Measurements from ENCODE around the gene SMOC2. TPM values are rescaled to one million over a fixed set of nuclear protein-coding genes. Genes with fewer than 3 reads are reported as not detected.

The SMOC2 gene
- total and polyA plus RNA-seq, 2 donors from 2014 or later: 6.5 to 13.1 TPM

DNA sequence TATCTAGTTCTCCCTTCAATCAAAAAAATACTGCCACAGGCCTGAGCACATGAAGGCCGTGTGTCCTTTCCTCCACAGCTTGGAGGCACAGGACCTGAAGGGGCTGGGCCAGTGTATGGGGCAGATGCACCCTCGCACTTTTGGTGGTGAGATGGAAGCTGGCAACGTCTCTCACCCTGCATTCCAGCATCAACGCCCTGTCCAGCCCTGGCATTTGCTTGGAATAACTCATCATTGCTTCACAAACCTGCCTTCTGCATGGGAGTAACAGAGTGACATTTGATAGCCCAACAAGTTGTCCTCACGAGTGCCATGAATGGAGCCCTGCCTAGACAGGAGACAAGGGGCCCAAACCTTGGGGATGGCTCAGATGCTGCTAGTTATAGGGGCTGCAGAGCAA, 257.9 kb downstream of the SMOC2 start:
- no peaks in the 10 kb centered on the region for H3K27me3 ChIP-seq (ENCODE audit: control insufficient read depth, insufficient read depth, low read length)
- H3K4me1 ChIP-seq (ENCODE audit: control insufficient read depth in 2 of 3, insufficient read depth in 2 of 3, low read depth in 1 of 3, low read length in 3 of 3): no peaks in the 10 kb centered on the region
- H3K36me3 ChIP-seq (ENCODE audit: control insufficient read depth in 2 of 3, insufficient read depth in 3 of 3, low read length in 3 of 3): no peaks in the 10 kb centered on the region
- H3K27ac ChIP-seq (ENCODE audit: low read depth in 2 of 2, low read length in 2 of 2): no peak overlapping the region
- no peak overlapping the region for H3K4me3 ChIP-seq (ENCODE audit: low read length in 3 of 3)
- H3K9me3 ChIP-seq (ENCODE audit: control insufficient read depth in 2 of 3, insufficient read depth in 1 of 3, low read length in 3 of 3): no peaks in the 10 kb centered on the region
- TF ChIP-seq, protein P1, sequence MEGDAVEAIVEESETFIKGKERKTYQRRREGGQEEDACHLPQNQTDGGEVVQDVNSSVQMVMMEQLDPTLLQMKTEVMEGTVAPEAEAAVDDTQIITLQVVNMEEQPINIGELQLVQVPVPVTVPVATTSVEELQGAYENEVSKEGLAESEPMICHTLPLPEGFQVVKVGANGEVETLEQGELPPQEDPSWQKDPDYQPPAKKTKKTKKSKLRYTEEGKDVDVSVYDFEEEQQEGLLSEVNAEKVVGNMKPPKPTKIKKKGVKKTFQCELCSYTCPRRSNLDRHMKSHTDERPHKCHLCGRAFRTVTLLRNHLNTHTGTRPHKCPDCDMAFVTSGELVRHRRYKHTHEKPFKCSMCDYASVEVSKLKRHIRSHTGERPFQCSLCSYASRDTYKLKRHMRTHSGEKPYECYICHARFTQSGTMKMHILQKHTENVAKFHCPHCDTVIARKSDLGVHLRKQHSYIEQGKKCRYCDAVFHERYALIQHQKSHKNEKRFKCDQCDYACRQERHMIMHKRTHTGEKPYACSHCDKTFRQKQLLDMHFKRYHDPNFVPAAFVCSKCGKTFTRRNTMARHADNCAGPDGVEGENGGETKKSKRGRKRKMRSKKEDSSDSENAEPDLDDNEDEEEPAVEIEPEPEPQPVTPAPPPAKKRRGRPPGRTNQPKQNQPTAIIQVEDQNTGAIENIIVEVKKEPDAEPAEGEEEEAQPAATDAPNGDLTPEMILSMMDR (IDR thresholded peaks at IDR 0.05; ENCODE audit: borderline replicate concordance, extremely low read depth, insufficient read depth): no peak
- DNase-seq (no peak), FAIRE-seq (no peak)
- no peak overlapping the region for H3K9ac ChIP-seq (ENCODE audit: low read length in 3 of 3)
- intact Hi-C loops (cut with DNase I): no loop called here

DNA sequence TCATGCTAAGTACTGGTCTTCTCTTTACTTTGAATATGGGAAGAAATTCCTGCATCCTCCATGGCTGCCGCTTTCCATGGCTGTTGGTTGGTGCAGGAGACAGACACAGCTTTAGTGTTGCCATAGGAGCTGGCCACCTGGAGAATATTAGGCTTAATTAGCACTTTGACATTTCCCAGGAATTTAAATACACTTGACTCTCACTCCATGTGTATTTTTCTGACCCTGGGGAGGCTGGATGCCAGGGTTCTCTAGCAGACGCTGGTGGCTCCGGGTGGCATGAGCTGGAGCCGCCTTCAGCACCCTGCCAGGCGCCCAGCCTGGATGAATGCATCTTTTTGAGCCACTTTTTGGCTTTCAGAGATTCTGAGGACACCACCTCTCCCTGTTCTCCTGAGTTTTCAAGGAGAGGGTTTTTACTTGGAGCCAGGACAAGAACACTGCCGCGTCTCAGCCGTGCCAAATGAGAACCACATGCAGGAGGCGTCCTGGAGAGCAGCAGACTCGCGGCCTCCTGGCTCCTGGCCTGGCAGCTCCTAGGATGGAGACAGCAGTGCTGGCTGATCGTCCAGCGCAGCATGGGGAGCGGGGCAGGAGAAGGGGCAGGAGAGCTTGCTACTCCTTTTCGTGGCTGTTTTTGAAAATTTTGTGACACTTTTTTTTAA, 258.8 kb downstream of the SMOC2 start:
- no peaks in the 10 kb centered on the region for H3K27me3 ChIP-seq (ENCODE audit: control insufficient read depth, insufficient read depth, low read length)
- no peak overlapping the region for H3K4me3 ChIP-seq (ENCODE audit: low read length in 3 of 3)
- TF ChIP-seq, protein P1 (IDR thresholded peaks at IDR 0.05; ENCODE audit: borderline replicate concordance, extremely low read depth, insufficient read depth): no peak
- FAIRE-seq (no peak), DNase-seq (peak in 2 of 5 donors; percentile 13 to 63)
- intact Hi-C loops (cut with DNase I): no loop called here
- no peak overlapping the region for H3K27ac ChIP-seq (ENCODE audit: low read depth in 2 of 2, low read length in 2 of 2)
- H3K4me1 ChIP-seq (ENCODE audit: control insufficient read depth in 2 of 3, insufficient read depth in 2 of 3, low read depth in 1 of 3, low read length in 3 of 3): no peaks in the 10 kb centered on the region
- H3K9ac ChIP-seq (ENCODE audit: low read length in 3 of 3): no peak overlapping the region
- H3K9me3 ChIP-seq (ENCODE audit: control insufficient read depth in 2 of 3, insufficient read depth in 1 of 3, low read length in 3 of 3): no peaks in the 10 kb centered on the region
- H3K36me3 ChIP-seq (ENCODE audit: control insufficient read depth in 2 of 3, insufficient read depth in 3 of 3, low read length in 3 of 3): no peaks in the 10 kb centered on the region

DNA sequence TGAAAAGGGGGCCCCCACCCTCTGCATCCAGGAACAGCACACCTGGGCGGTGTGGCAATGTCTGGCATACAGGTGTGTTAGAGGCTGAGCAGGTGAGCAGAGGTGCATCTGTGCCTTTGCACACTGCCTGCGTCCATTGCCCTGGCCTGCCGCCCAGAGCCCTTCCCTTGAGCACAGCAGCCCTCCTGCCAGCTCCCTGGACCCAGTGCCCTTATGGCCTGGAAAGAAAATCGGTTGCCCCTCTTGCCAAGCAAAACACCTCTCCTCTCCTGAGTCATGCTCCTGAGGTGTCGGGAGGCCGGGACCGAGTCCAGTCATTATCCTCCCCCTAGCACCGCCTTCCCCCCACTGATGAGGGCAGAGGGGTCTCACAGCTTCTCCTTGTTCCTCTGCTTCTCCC, 259.9 kb downstream of the SMOC2 start:
- H3K27me3 ChIP-seq (ENCODE audit: control insufficient read depth, insufficient read depth, low read length): no peaks in the 10 kb centered on the region
- H3K9me3 ChIP-seq (ENCODE audit: control insufficient read depth in 2 of 3, insufficient read depth in 1 of 3, low read length in 3 of 3): no peaks in the 10 kb centered on the region
- H3K4me1 ChIP-seq (ENCODE audit: control insufficient read depth in 2 of 3, insufficient read depth in 2 of 3, low read depth in 1 of 3, low read length in 3 of 3): no peaks in the 10 kb centered on the region
- no peak overlapping the region for H3K9ac ChIP-seq (ENCODE audit: low read length in 3 of 3)
- no peaks in the 10 kb centered on the region for H3K36me3 ChIP-seq (ENCODE audit: control insufficient read depth in 2 of 3, insufficient read depth in 3 of 3, low read length in 3 of 3)
- H3K27ac ChIP-seq (ENCODE audit: low read depth in 2 of 2, low read length in 2 of 2): no peak overlapping the region
- no peak overlapping the region for H3K4me3 ChIP-seq (ENCODE audit: low read length in 3 of 3)
- FAIRE-seq (no peak), DNase-seq (peak in 1 of 5 donors; percentile 70)
- TF ChIP-seq, protein P1 (IDR thresholded peaks at IDR 0.05; ENCODE audit: borderline replicate concordance, extremely low read depth, insufficient read depth): no peak
- intact Hi-C loops (cut with DNase I): no loop called here

DNA sequence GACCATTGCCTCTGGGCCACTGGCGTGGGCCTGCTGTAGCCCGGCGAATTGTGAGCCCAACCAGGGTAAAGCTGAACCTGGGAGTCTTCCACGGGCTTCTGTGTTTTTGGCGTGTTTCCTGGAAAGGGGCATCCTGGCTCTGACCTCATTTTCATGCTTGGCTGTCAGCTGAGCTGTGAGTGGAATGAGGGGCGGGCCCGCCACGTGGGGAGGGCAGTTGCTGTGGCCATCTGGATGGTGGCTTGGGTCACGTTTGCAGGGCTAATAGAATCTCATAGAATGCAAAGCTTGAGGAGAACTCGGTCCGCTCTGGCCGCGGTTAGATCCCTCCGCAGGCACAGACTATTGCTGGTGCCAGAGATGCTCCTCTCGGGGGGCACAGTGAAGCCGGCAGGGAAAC, 263.0 kb downstream of the SMOC2 start:
- Histone ChIP-seq H3K4me3 (ENCODE audit: low read length in 3 of 3) (no peak overlapping the region), H3K27ac (ENCODE audit: low read depth in 2 of 2, low read length in 2 of 2) (no peak overlapping the region), H3K27me3 (ENCODE audit: control insufficient read depth, insufficient read depth, low read length) (no peaks in the 10 kb centered on the region), H3K4me1 (ENCODE audit: control insufficient read depth in 2 of 3, insufficient read depth in 2 of 3, low read depth in 1 of 3, low read length in 3 of 3) (no peaks in the 10 kb centered on the region), H3K36me3 (ENCODE audit: control insufficient read depth in 2 of 3, insufficient read depth in 3 of 3, low read length in 3 of 3) (no peaks in the 10 kb centered on the region), H3K9me3 (ENCODE audit: control insufficient read depth in 2 of 3, insufficient read depth in 1 of 3, low read length in 3 of 3) (no peaks in the 10 kb centered on the region), H3K9ac (ENCODE audit: low read length in 3 of 3) (no peak overlapping the region)
- FAIRE-seq (no peak), DNase-seq (peak in 3 of 5 donors; percentile 39 to 88 (median 69))
- TF ChIP-seq, protein P1 (IDR thresholded peaks at IDR 0.05; ENCODE audit: borderline replicate concordance, extremely low read depth, insufficient read depth): no peak
- intact Hi-C loops (cut with DNase I): no loop called here
